H1 (cell line): ENCODE data around the gene GAS2L1. TPM values are rescaled to one million over a fixed set of nuclear protein-coding genes. Genes with fewer than 3 reads are reported as not detected.

Experiments used
- CTCF ChIA-PET: fragments of 300-600 bp; sonication (Branson Sonifier 250); formaldehyde crosslinking; loops from one replicate; lab custom pipeline; 2021; ENCODE audit not compliant: partially characterized antibody; lab: Charles Lee
- POLR2A ChIA-PET: fragments of 300-600 bp; sonication (Branson Sonifier 250); formaldehyde crosslinking; loops from one replicate; lab custom pipeline; 2021; ENCODE audit warnings: inconsistent platforms; ENCODE audit not compliant: partially characterized antibody; lab: Charles Lee
- DNase-seq, 2 experiments: peaks; one replicate each; pipeline versions ENCODE4 v3.0.0 to v3.0.0-alpha.2; 2010 to 2022; ENCODE audit warnings: low spot score in 2 of 2, low read depth in 1 of 2, mixed read lengths in 1 of 2
- FAIRE-seq: peaks from 2 replicates; lab custom pipeline; 2011; peaks lifted over from hg19 to GRCh38; lab: Jason Lieb, UNC
- H2AFZ ChIP-seq: 2 replicates; pipeline ENCODE4 v1.8.1; 2012; ENCODE audit warnings: low read length, inconsistent platforms
- H2AK5ac ChIP-seq: 2 replicates; pipeline ENCODE4 v1.6.1; 2013; ENCODE audit warnings: low read depth, low read length
- H2BK120ac ChIP-seq: replicated peaks from 2 replicates; pipeline ENCODE3; 2013; ENCODE audit warnings: low read depth, low read length, inconsistent platforms
- H2BK12ac ChIP-seq: 2 replicates; pipeline ENCODE4 v1.6.1; 2013; ENCODE audit warnings: low read depth, low read length
- H2BK15ac ChIP-seq: 2 replicates; pipeline ENCODE4 v1.6.1; 2013; ENCODE audit warnings: low read length
- H2BK20ac ChIP-seq: 2 replicates; pipeline ENCODE4 v1.6.1; 2013; ENCODE audit warnings: low read length
- H2BK5ac ChIP-seq: 2 replicates; pipeline ENCODE4 v1.6.1; 2013; ENCODE audit warnings: low read depth, low read length
- H3K14ac ChIP-seq: 2 replicates; pipeline ENCODE4 v1.6.1; 2013; ENCODE audit warnings: inconsistent platforms; ENCODE audit not compliant: insufficient read length
- H3K18ac ChIP-seq: 2 replicates; pipeline ENCODE4 v1.6.1; 2013; ENCODE audit warnings: low read length; ENCODE audit errors: extremely low read depth
- H3K23ac ChIP-seq: 2 replicates; pipeline ENCODE4 v1.6.1; 2013; ENCODE audit warnings: inconsistent platforms; ENCODE audit not compliant: insufficient read length
- H3K23me2 ChIP-seq: 2 replicates; pipeline ENCODE4 v1.6.1; 2013; ENCODE audit warnings: low read depth, low read length
- H3K27ac ChIP-seq: 2 replicates; pipeline ENCODE4 v1.6.1; 2011; ENCODE audit warnings: low read depth, low read length, inconsistent platforms
- H3K27me3 ChIP-seq, 4 experiments: replicated peaks in 1 of 4; 1 replicate in 1 of 4; 2 replicates in 3 of 4; pipeline versions ENCODE4 v1.6.1 to v1.8.1; 2011 to 2013; ENCODE audit warnings: low read length in 3 of 4, mild to moderate bottlenecking in 3 of 4, inconsistent platforms in 2 of 4, mixed read lengths in 2 of 4, moderate library complexity in 1 of 4; ENCODE audit not compliant: control insufficient read depth in 3 of 4, insufficient read depth in 3 of 4; ENCODE audit errors: extremely low read depth in 1 of 4
- H3K36me3 ChIP-seq, 4 experiments: 2 replicates each; pipeline versions ENCODE4 v1.6.1 to v1.8.1; 2011 to 2013; ENCODE audit warnings: mild to moderate bottlenecking in 4 of 4, low read length in 3 of 4, moderate library complexity in 2 of 4, control low read depth in 1 of 4, inconsistent platforms in 1 of 4; ENCODE audit not compliant: insufficient read depth in 4 of 4, control insufficient read depth in 2 of 4
- H3K4ac ChIP-seq: replicated peaks from 2 replicates; pipeline ENCODE3; 2013; ENCODE audit warnings: low read length, low read depth, mixed read lengths, inconsistent platforms; ENCODE audit not compliant: insufficient read length
- H3K4me1 ChIP-seq, 4 experiments: replicated peaks in 1 of 4; 1 replicate in 1 of 4; 2 replicates in 3 of 4; pipeline versions ENCODE4 v1.6.1 to v1.8.1; 2011 to 2013; ENCODE audit warnings: low read length in 3 of 4, inconsistent platforms in 2 of 4, mixed read lengths in 1 of 4; ENCODE audit not compliant: insufficient read depth in 4 of 4, control insufficient read depth in 3 of 4
- H3K4me2 ChIP-seq, 2 experiments: 2 replicates each; pipeline versions ENCODE4 v1.6.1 to v1.8.1; 2011 to 2013; ENCODE audit warnings: low read depth in 2 of 2, low read length in 2 of 2, control low read depth in 1 of 2, inconsistent platforms in 1 of 2, mild to moderate bottlenecking in 1 of 2; ENCODE audit not compliant: insufficient read depth in 1 of 2
- H3K4me3 ChIP-seq, 4 experiments: fragments of 200-600, 300-600 bp in 1 of 4; sonication (generic), shearing (Covaris generic), sonication (Bioruptor Twin) in 1 of 4; 2 replicates each; pipeline versions ENCODE4 v1.5.1 to v1.8.1; 2011 to 2016; ENCODE audit warnings: low read length in 4 of 4, low read depth in 3 of 4, control low read depth in 2 of 4, inconsistent platforms in 2 of 4, mild to moderate bottlenecking in 2 of 4, mixed read lengths in 1 of 4, moderate library complexity in 1 of 4; ENCODE audit not compliant: insufficient read depth in 2 of 4; ENCODE audit errors: extremely low read depth in 1 of 4
- H3K56ac ChIP-seq: replicated peaks from 2 replicates; pipeline ENCODE3; 2013; ENCODE audit warnings: low read depth, mild to moderate bottlenecking, mixed read lengths, low read length, inconsistent platforms; ENCODE audit not compliant: insufficient read length
- H3K79me1 ChIP-seq: 2 replicates; pipeline ENCODE4 v1.6.1; 2013; ENCODE audit warnings: low read depth, low read length, control low read depth
- H3K79me2 ChIP-seq, 2 experiments: 2 replicates each; pipeline versions ENCODE4 v1.6.1 to v1.8.1; 2012 to 2013; ENCODE audit warnings: low read length in 2 of 2, mild to moderate bottlenecking in 2 of 2, inconsistent platforms in 1 of 2; ENCODE audit not compliant: insufficient read depth in 2 of 2, control insufficient read depth in 1 of 2
- H3K9ac ChIP-seq, 4 experiments: replicated peaks in 1 of 4; 1 replicate in 1 of 4; 2 replicates in 3 of 4; pipeline versions ENCODE4 v1.6.1 to v1.8.1; 2011 to 2013; ENCODE audit warnings: low read depth in 3 of 4, low read length in 3 of 4, control low read depth in 2 of 4, mild to moderate bottlenecking in 2 of 4, moderate library complexity in 2 of 4, inconsistent platforms in 1 of 4; ENCODE audit errors: extremely low read depth in 1 of 4
- H3K9me3 ChIP-seq, 2 experiments: 2 replicates each; pipeline versions ENCODE4 v1.6.1 to v1.8.1; 2012 to 2013; ENCODE audit warnings: mild to moderate bottlenecking in 2 of 2, moderate library complexity in 2 of 2, control low read depth in 1 of 2, inconsistent platforms in 1 of 2, low read depth in 1 of 2, low read length in 1 of 2, mixed read lengths in 1 of 2; ENCODE audit not compliant: insufficient read depth in 2 of 2
- H4K20me1 ChIP-seq, 2 experiments: replicated peaks in 1 of 2; 2 replicates each; pipeline versions ENCODE3 to v1.8.1; 2011 to 2013; ENCODE audit warnings: inconsistent platforms in 2 of 2, low read length in 2 of 2, mild to moderate bottlenecking in 1 of 2; ENCODE audit not compliant: insufficient read depth in 2 of 2, control insufficient read depth in 1 of 2
- H4K5ac ChIP-seq: 2 replicates; pipeline ENCODE4 v1.6.1; 2013; ENCODE audit warnings: low read length, low read depth, mixed read lengths, inconsistent platforms; ENCODE audit not compliant: insufficient read length
- H4K8ac ChIP-seq: 2 replicates; pipeline ENCODE4 v1.8.0; 2013; ENCODE audit warnings: mild to moderate bottlenecking, moderate library complexity, low read length, inconsistent platforms; ENCODE audit not compliant: insufficient read depth; ENCODE audit errors: extremely low read depth
- H4K91ac ChIP-seq: replicated peaks from 2 replicates; pipeline ENCODE3; 2013; ENCODE audit warnings: low read length, mixed read lengths, inconsistent platforms; ENCODE audit not compliant: insufficient read length
- POLR2A ChIP-seq, 2 experiments: IDR thresholded peaks; 1 replicate in 1 of 2; 2 replicates in 1 of 2; pipeline ENCODE4 v1.6.1; 2011; ENCODE audit warnings: low read depth in 2 of 2, low read length in 2 of 2, mild to moderate bottlenecking in 2 of 2; ENCODE audit errors: control extremely low read depth in 1 of 2
- YY1 ChIP-seq: IDR thresholded peaks from 2 replicates; pipeline ENCODE4 v1.6.1; 2011; ENCODE audit warnings: low read depth, mild to moderate bottlenecking, low read length
- WGBS, 2 experiments: shearing (Covaris generic) in 1 of 2; methylation state at CpG; one replicate each; pipeline versions ENCODE4 v1.1.6 to v1.1.7; 2013 to 2015; ENCODE audit warnings: low lambda C conversion rate in 2 of 2, mixed read lengths in 2 of 2, inconsistent platforms in 1 of 2, low coverage in 1 of 2, missing lambda C conversion rate in 1 of 2; ENCODE audit not compliant: insufficient replicate concordance in 2 of 2, insufficient coverage in 1 of 2, insufficient read length in 1 of 2; ENCODE audit errors: extremely low coverage in 1 of 2, missing lambda C conversion rate in 1 of 2; 5-methylcytosine and 5-hydroxymethylcytosine counted together
- polyA plus RNA-seq, 7 experiments: library from polyadenylated mRNA; depleted of rRNA in 3 of 7; stranded (reverse) in 5 of 7; unstranded in 2 of 7; fragments of >200 nt in 5 of 7; fragments of 200-250 nt in 2 of 7; gene quantifications; 1 replicate in 5 of 7; 2 replicates in 1 of 7; 4 replicates in 1 of 7; pipeline versions ENCODE4 v1.2.1 to v1.2.3, GENCODE V29; 2011 to 2013; ENCODE audit warnings: missing spikeins in 2 of 7, mixed read lengths in 2 of 7
- total RNA-seq: library from RNA; stranded (reverse); fragmentation: NEBNext Ultra II Directional; extraction: Animal tissue kit (Norgen Biotek cat#: 25700); gene quantifications from 2 replicates; pipeline ENCODE4 v1.2.1, GENCODE V29; 2021
- TF ChIP-seq, protein P1 (sequence below), 3 experiments: IDR thresholded peaks; 1 replicate in 2 of 3; 2 replicates in 1 of 3; pipeline versions ENCODE4 v1.5.1 to v1.6.1; 2011; ENCODE audit warnings: low read length in 3 of 3, mild to moderate bottlenecking in 3 of 3, inconsistent platforms in 2 of 3, low read depth in 1 of 3, moderate library complexity in 1 of 3; ENCODE audit not compliant: insufficient read depth in 1 of 3; ENCODE audit errors: control extremely low read depth in 1 of 3

Gene GAS2L1
- total and polyA plus RNA-seq, 2 of the 8 experiments (the other 6 are each of a cell fraction or from before 2014, with no cell fraction given) = 3.6 to 10.1 TPM

GRCh38 chr22:29328055-29328454, 21.6 kb downstream of the GAS2L1 start:
- Histone ChIP-seq H2AK5ac (no peak overlapping the region), H3K14ac (no peak overlapping the region), H3K27me3 (no peaks in the 10 kb centered on the region)
- TF ChIP-seq POLR2A (IDR thresholded peaks at IDR 0.05; ENCODE audit: control extremely low read depth in 1 of 2, low read depth in 2 of 2, low read length in 2 of 2) = no peak
- TF ChIP-seq, protein P1, sequence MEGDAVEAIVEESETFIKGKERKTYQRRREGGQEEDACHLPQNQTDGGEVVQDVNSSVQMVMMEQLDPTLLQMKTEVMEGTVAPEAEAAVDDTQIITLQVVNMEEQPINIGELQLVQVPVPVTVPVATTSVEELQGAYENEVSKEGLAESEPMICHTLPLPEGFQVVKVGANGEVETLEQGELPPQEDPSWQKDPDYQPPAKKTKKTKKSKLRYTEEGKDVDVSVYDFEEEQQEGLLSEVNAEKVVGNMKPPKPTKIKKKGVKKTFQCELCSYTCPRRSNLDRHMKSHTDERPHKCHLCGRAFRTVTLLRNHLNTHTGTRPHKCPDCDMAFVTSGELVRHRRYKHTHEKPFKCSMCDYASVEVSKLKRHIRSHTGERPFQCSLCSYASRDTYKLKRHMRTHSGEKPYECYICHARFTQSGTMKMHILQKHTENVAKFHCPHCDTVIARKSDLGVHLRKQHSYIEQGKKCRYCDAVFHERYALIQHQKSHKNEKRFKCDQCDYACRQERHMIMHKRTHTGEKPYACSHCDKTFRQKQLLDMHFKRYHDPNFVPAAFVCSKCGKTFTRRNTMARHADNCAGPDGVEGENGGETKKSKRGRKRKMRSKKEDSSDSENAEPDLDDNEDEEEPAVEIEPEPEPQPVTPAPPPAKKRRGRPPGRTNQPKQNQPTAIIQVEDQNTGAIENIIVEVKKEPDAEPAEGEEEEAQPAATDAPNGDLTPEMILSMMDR (IDR thresholded peaks at IDR 0.05; ENCODE audit: control extremely low read depth in 1 of 3, insufficient read depth in 1 of 3, low read depth in 1 of 3, low read length in 3 of 3) = peak in 2 of 3 experiments; percentile 32 to 33; a peak in 2 of 4 replicates
- TF ChIP-seq YY1 = no peak
- TF ChIP-seq, all 59 proteins: peak for 1
- no peaks in the 10 kb centered on the region for H3K79me2 ChIP-seq
- peak in 1 of 2 experiments; percentile 41 for DNase-seq
- no peak overlapping the region for H3K4ac ChIP-seq
- H4K5ac ChIP-seq = no peak overlapping the region
- CTCF ChIA-PET = interaction anchor here (1.0 to 3.1 kb wide), 6 partner anchors 11 to 37 kb away, joined by 3 to 14 read pairs (median 4); no protein-coding TSS in a partner anchor
- no peak overlapping the region for H3K4me3 ChIP-seq
- no peak overlapping the region for H2BK120ac ChIP-seq
- no peak overlapping the region for H3K4me2 ChIP-seq
- no peaks in the 10 kb centered on the region for H3K9me3 ChIP-seq
- no peak overlapping the region for H2BK12ac ChIP-seq
- H4K8ac ChIP-seq = no peak overlapping the region; the same call in 1 of the 2 replicates
- H2AFZ ChIP-seq = no peak overlapping the region
- peaks cover 4 to 11% (median 9%) of the 10 kb centered on the region in 4 experiments; a peak in 6 of 8 replicates for H3K36me3 ChIP-seq
- no peak for FAIRE-seq
- H3K4me1 ChIP-seq = no peaks in the 10 kb centered on the region; a peak in 1 of 7 replicates
- no peaks in the 10 kb centered on the region for H3K79me1 ChIP-seq
- peaks cover 3 to 5% of the 10 kb centered on the region in 2 experiments for H4K20me1 ChIP-seq
- no peak overlapping the region for H2BK20ac ChIP-seq
- no peak overlapping the region for H2BK5ac ChIP-seq
- POLR2A ChIA-PET = interaction anchor here (0.6 to 1.0 kb wide), 2 partner anchors 25 to 42 kb away, joined by 3 read pairs; no protein-coding TSS in a partner anchor
- H3K9ac ChIP-seq = no peak overlapping the region
- no peak overlapping the region for H2BK15ac ChIP-seq
- 98% methylated on average over 5 of the region's 5 CpGs; no CpG with 5 or more reads in 1 of the 2 experiments for WGBS, 2 experiments
- H3K23ac ChIP-seq = no peak overlapping the region
- H3K27ac ChIP-seq = no peak overlapping the region
- no peak overlapping the region for H3K56ac ChIP-seq
- no peak overlapping the region for H4K91ac ChIP-seq
- no peaks in the 10 kb centered on the region for H3K23me2 ChIP-seq
- no peak overlapping the region for H3K18ac ChIP-seq
